Tibial nerve (tissue), 4 donors: ENCODE measurements around the gene MRO. TPM values are rescaled to one million over a fixed set of nuclear protein-coding genes. Genes with fewer than 3 reads are reported as not detected.

Source experiments
- DNase-seq, 2 donors: peaks; one replicate each; pipeline ENCODE4 v3.0.0-alpha.2; 2019; ENCODE audit warnings: low spot score in 2 of 2
- H3K27ac ChIP-seq, 4 donors: fragments of 200-600 bp; sonication (generic) in 3 of 4; one replicate each; pipeline ENCODE4 v1.5.1; 2017 to 2019; ENCODE audit warnings: mild to moderate bottlenecking in 1 of 4
- H3K27me3 ChIP-seq, 2 donors: fragments of 200-600 bp; sonication (generic) in 1 of 2; one replicate each; pipeline versions ENCODE4 v1.5.1 to v1.6.0; 2017 to 2019
- H3K36me3 ChIP-seq, 3 donors: fragments of 200-600 bp; sonication (generic); one replicate each; pipeline ENCODE4 v1.5.1; 2018 to 2019
- H3K4me1 ChIP-seq, 4 donors: fragments of 200-600 bp; sonication (generic) in 3 of 4; one replicate each; pipeline ENCODE4 v1.5.1; 2017 to 2019
- H3K4me3 ChIP-seq, 4 donors: fragments of 200-600 bp; sonication (generic) in 3 of 4; one replicate each; pipeline ENCODE4 v1.5.1; 2017 to 2019; ENCODE audit warnings: mild to moderate bottlenecking in 1 of 4, moderate library complexity in 1 of 4
- H3K9me3 ChIP-seq, 4 donors: fragments of 200-600 bp; sonication (generic) in 3 of 4; one replicate each; pipeline ENCODE4 v1.5.1; 2017 to 2019
- CTCF ChIP-seq, 5 experiments: fragments of 200-600 bp in 3 of 5; fragments of 450-650 bp in 2 of 5; sonication (generic) in 3 of 5; IDR thresholded peaks; one replicate each; pipeline ENCODE4 v1.5.1; 2016 to 2019; ENCODE audit warnings: antibody characterized with exemption in 5 of 5, mild to moderate bottlenecking in 3 of 5, moderate library complexity in 2 of 5
- EP300 ChIP-seq, 2 donors: sonication (generic); formaldehyde crosslinking; IDR thresholded peaks; one replicate each; pipeline ENCODE4 v1.6.1; 2017; ENCODE audit warnings: antibody characterized with exemption in 2 of 2, mild to moderate bottlenecking in 1 of 2
- POLR2A ChIP-seq, 2 donors: fragments of 450-650 bp; IDR thresholded peaks; one replicate each; pipeline ENCODE4 v1.6.1; 2017; ENCODE audit warnings: antibody characterized with exemption in 2 of 2, mild to moderate bottlenecking in 2 of 2, moderate library complexity in 2 of 2
- WGBS, 2 donors: methylation state at CpG; one replicate each; pipeline ENCODE4 v1.1.5; 2018; 5-methylcytosine and 5-hydroxymethylcytosine counted together
- total RNA-seq, 4 donors: library from RNA; depleted of rRNA; stranded (reverse); fragments of >200 nt; gene quantifications; one replicate each; pipeline ENCODE4 v1.1.0, GENCODE V29; 2016

The MRO gene
- total RNA-seq, 4 donors from 2014 or later, result 0.63 to 2.0 (median 1.4) TPM

GRCh38 chr18:50751947-50752346, 67.9 kb downstream of the MRO start:
- Histone ChIP-seq H3K4me3 (no peak overlapping the region), H3K36me3 (no peaks in the 10 kb centered on the region), H3K9me3 (peaks cover 0 to 8% (median 0%) of the 10 kb centered on the region in 4 donors), H3K27me3 (no peaks in the 10 kb centered on the region), H3K4me1 (no peaks in the 10 kb centered on the region), H3K27ac (no peak overlapping the region)
- TF ChIP-seq POLR2A (IDR thresholded peaks at IDR 0.05) (no peak), EP300 (IDR thresholded peaks at IDR 0.05) (no peak), CTCF (IDR thresholded peaks at IDR 0.05) (no peak)
- DNase-seq, result no peak
- 66 to 86% methylated on average over 1 of the region's 1 CpG for WGBS, 2 donors

- Histone ChIP-seq H3K9me3 (peaks cover 0 to 8% (median 0%) of the 10 kb centered on the region in 4 donors), H3K4me1 (no peaks in the 10 kb centered on the region), H3K36me3 (no peaks in the 10 kb centered on the region), H3K4me3 (no peak overlapping the region), H3K27ac (no peak overlapping the region), H3K27me3 (no peaks in the 10 kb centered on the region)
- TF ChIP-seq CTCF (IDR thresholded peaks at IDR 0.05), result no peak
- TF ChIP-seq EP300 (IDR thresholded peaks at IDR 0.05), result no peak
- TF ChIP-seq POLR2A (IDR thresholded peaks at IDR 0.05), result no peak
- WGBS, 2 donors, result 41 to 44% methylated on average over 5 of the region's 5 CpGs
- no peak for DNase-seq
Observed at GRCh38 chr18:50751490-50751889, 68.3 kb downstream of the MRO start.

- H3K4me3 ChIP-seq, result no peak overlapping the region
- no peak overlapping the region for H3K27ac ChIP-seq
- peaks cover 0 to 8% (median 0%) of the 10 kb centered on the region in 4 donors for H3K9me3 ChIP-seq
- 84 to 86% methylated on average over 2 of the region's 2 CpGs for WGBS, 2 donors
- H3K27me3 ChIP-seq, result no peaks in the 10 kb centered on the region
- H3K36me3 ChIP-seq, result no peaks in the 10 kb centered on the region
- DNase-seq, result no peak
- no peaks in the 10 kb centered on the region for H3K4me1 ChIP-seq
- TF ChIP-seq EP300 (IDR thresholded peaks at IDR 0.05), result no peak
- TF ChIP-seq POLR2A (IDR thresholded peaks at IDR 0.05), result no peak
Observed at GRCh38 chr18:50750546-50750945, 69.3 kb downstream of the MRO start.

- no peaks in the 10 kb centered on the region for H3K36me3 ChIP-seq
- H3K27ac ChIP-seq, result no peak overlapping the region
- TF ChIP-seq EP300 (IDR thresholded peaks at IDR 0.05) (no peak), POLR2A (IDR thresholded peaks at IDR 0.05) (no peak), CTCF (IDR thresholded peaks at IDR 0.05) (no peak)
- H3K27me3 ChIP-seq, result no peaks in the 10 kb centered on the region
- no peak for DNase-seq
- 54 to 62% methylated on average over 3 to 4 of the region's 4 CpGs for WGBS, 2 donors
- no peak overlapping the region for H3K4me3 ChIP-seq
- no peaks in the 10 kb centered on the region for H3K4me1 ChIP-seq
- H3K9me3 ChIP-seq, result peaks cover 0 to 8% (median 0%) of the 10 kb centered on the region in 4 donors
Observed at GRCh38 chr18:50749945-50750344, 69.9 kb downstream of the MRO start.

GRCh38 chr18:50749421-50749820, 70.4 kb downstream of the MRO start:
- TF ChIP-seq POLR2A (IDR thresholded peaks at IDR 0.05) (no peak), EP300 (IDR thresholded peaks at IDR 0.05) (no peak), CTCF (IDR thresholded peaks at IDR 0.05) (no peak)
- Histone ChIP-seq H3K27me3 (no peaks in the 10 kb centered on the region), H3K9me3 (peaks cover 0 to 7% (median 0%) of the 10 kb centered on the region in 4 donors), H3K4me3 (no peak overlapping the region), H3K4me1 (no peaks in the 10 kb centered on the region), H3K27ac (no peak overlapping the region), H3K36me3 (no peaks in the 10 kb centered on the region)
- WGBS, 2 donors, result 60 to 66% methylated on average over 5 of the region's 5 CpGs
- no peak for DNase-seq
